ENCODE results near the gene PLAAT2. TPM values are rescaled to one million over a fixed set of nuclear protein-coding genes. Genes with fewer than 3 reads are reported as not detected.

Gene PLAAT2
- total and polyA plus RNA-seq, 2 donors (not counting 1 experiment from before 2014, with no cell fraction given): 4.0 TPM; not detected in 1

GRCh38 chr11:63554877-63555223 lies 8.3 kb downstream of the PLAAT2 start:
- H3K4me3 Mint-ChIP-seq: no peak overlapping the region
- H3K4me3 ChIP-seq (ENCODE audit: control extremely low read depth in 1 of 5, extremely low read depth in 1 of 5, insufficient read depth in 1 of 5, low read depth in 2 of 5, low read length in 4 of 5): no peak overlapping the region
- POLR2A ChIA-PET: no interaction called here
- CTCF ChIA-PET: interaction anchor here (0.6 kb wide), 1 partner anchor 159 kb away, joined by 3 read pairs; no protein-coding TSS in a partner anchor
- no peak for ATAC-seq (ENCODE audit: low read depth)
- no peak overlapping the region for H3K4me2 ChIP-seq (replicated peaks; ENCODE audit: low read depth, low read length, poor library complexity, severe bottlenecking)
- H2AFZ ChIP-seq (ENCODE audit: insufficient read depth, low read depth, low read length, poor library complexity, severe bottlenecking): no peak overlapping the region
- no peak for TF ChIP-seq EZH2 (IDR thresholded peaks at IDR 0.05; ENCODE audit: borderline replicate concordance, insufficient read depth, low read depth, low read length, poor library complexity, severe bottlenecking)
- TF ChIP-seq, protein P1, sequence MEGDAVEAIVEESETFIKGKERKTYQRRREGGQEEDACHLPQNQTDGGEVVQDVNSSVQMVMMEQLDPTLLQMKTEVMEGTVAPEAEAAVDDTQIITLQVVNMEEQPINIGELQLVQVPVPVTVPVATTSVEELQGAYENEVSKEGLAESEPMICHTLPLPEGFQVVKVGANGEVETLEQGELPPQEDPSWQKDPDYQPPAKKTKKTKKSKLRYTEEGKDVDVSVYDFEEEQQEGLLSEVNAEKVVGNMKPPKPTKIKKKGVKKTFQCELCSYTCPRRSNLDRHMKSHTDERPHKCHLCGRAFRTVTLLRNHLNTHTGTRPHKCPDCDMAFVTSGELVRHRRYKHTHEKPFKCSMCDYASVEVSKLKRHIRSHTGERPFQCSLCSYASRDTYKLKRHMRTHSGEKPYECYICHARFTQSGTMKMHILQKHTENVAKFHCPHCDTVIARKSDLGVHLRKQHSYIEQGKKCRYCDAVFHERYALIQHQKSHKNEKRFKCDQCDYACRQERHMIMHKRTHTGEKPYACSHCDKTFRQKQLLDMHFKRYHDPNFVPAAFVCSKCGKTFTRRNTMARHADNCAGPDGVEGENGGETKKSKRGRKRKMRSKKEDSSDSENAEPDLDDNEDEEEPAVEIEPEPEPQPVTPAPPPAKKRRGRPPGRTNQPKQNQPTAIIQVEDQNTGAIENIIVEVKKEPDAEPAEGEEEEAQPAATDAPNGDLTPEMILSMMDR (IDR thresholded peaks at IDR 0.05): no peak
- no peaks in the 10 kb centered on the region for H4K20me1 ChIP-seq (ENCODE audit: control insufficient read depth, insufficient read depth, low read length, poor library complexity, severe bottlenecking)
- H3K27ac Mint-ChIP-seq: no peak overlapping the region
- H3K79me2 ChIP-seq (ENCODE audit: control insufficient read depth, insufficient read depth, low read length): no peaks in the 10 kb centered on the region
- WGBS (ENCODE audit: insufficient coverage): 96% methylated on average over 4 of the region's 4 CpGs
- no peak overlapping the region for H3K27ac ChIP-seq (ENCODE audit: low read length in 2 of 2)
- H3K4me1 Mint-ChIP-seq: peaks cover 23% of the 10 kb centered on the region
- peaks cover 0 to 4% (median 0%) of the 10 kb centered on the region in 3 donors for H3K9me3 ChIP-seq (ENCODE audit: control extremely low read depth in 1 of 3, control insufficient read depth in 2 of 3, insufficient read depth in 1 of 3, low read length in 2 of 3)
- H3K36me3 ChIP-seq (replicated peaks in 1 of 2; ENCODE audit: control extremely low read depth in 1 of 2, control insufficient read depth in 1 of 2, extremely low read depth in 1 of 2, insufficient read depth in 2 of 2, low read length in 1 of 2): no peaks in the 10 kb centered on the region
- H3K9me3 Mint-ChIP-seq (ENCODE audit: insufficient read depth): no peaks in the 10 kb centered on the region
- peaks cover 0 to 11% (median 0%) of the 10 kb centered on the region in 4 experiments for H3K27me3 ChIP-seq (replicated peaks in 1 of 4; ENCODE audit: control extremely low read depth in 1 of 4, control insufficient read depth in 3 of 4, insufficient read depth in 4 of 4, low read length in 3 of 4)
- DNase-seq: no peak
- peaks cover 15% of the 10 kb centered on the region for H3K27me3 Mint-ChIP-seq
- peaks cover 9 to 27% of the 10 kb centered on the region in 2 donors for H3K4me1 ChIP-seq (ENCODE audit: control insufficient read depth in 2 of 2, insufficient read depth in 2 of 2, low read length in 2 of 2)
- intact Hi-C loops (cut with micrococcal nuclease): no loop called here
- H3K9ac ChIP-seq (ENCODE audit: low read length): no peak overlapping the region

GRCh38 chr11:63553759-63554158 lies 9.4 kb downstream of the PLAAT2 start:
- no peak overlapping the region for H3K27ac ChIP-seq (ENCODE audit: low read length in 2 of 2)
- peaks cover 0 to 4% (median 0%) of the 10 kb centered on the region in 3 donors for H3K9me3 ChIP-seq (ENCODE audit: control extremely low read depth in 1 of 3, control insufficient read depth in 2 of 3, insufficient read depth in 1 of 3, low read length in 2 of 3)
- intact Hi-C loops (cut with micrococcal nuclease): no loop called here
- no peaks in the 10 kb centered on the region for H4K20me1 ChIP-seq (ENCODE audit: control insufficient read depth, insufficient read depth, low read length, poor library complexity, severe bottlenecking)
- ATAC-seq (ENCODE audit: low read depth): peak; percentile 54
- H2AFZ ChIP-seq (ENCODE audit: insufficient read depth, low read depth, low read length, poor library complexity, severe bottlenecking): peak overlapping the region; percentile 79
- H3K4me2 ChIP-seq (replicated peaks; ENCODE audit: low read depth, low read length, poor library complexity, severe bottlenecking): peak overlapping the region; percentile 77
- no peaks in the 10 kb centered on the region for H3K79me2 ChIP-seq (ENCODE audit: control insufficient read depth, insufficient read depth, low read length)
- Mint-ChIP-seq H3K9me3 (ENCODE audit: insufficient read depth) (no peaks in the 10 kb centered on the region), H3K4me3 (peak overlapping the region; percentile 79), H3K27me3 (peaks cover 12% of the 10 kb centered on the region), H3K4me1 (peaks cover 23% of the 10 kb centered on the region), H3K27ac (no peak overlapping the region)
- no peak for TF ChIP-seq EZH2 (IDR thresholded peaks at IDR 0.05; ENCODE audit: borderline replicate concordance, insufficient read depth, low read depth, low read length, poor library complexity, severe bottlenecking)
- TF ChIP-seq, protein P1 (IDR thresholded peaks at IDR 0.05): no peak
- peak overlapping the region; percentile 53 for H3K9ac ChIP-seq (ENCODE audit: low read length)
- H3K36me3 ChIP-seq (replicated peaks in 1 of 2; ENCODE audit: control extremely low read depth in 1 of 2, control insufficient read depth in 1 of 2, extremely low read depth in 1 of 2, insufficient read depth in 2 of 2, low read length in 1 of 2): no peaks in the 10 kb centered on the region
- peaks cover 9 to 27% of the 10 kb centered on the region in 2 donors for H3K4me1 ChIP-seq (ENCODE audit: control insufficient read depth in 2 of 2, insufficient read depth in 2 of 2, low read length in 2 of 2)
- WGBS (ENCODE audit: insufficient coverage): 3% methylated on average over 8 of the region's 8 CpGs
- H3K27me3 ChIP-seq (replicated peaks in 1 of 4; ENCODE audit: control extremely low read depth in 1 of 4, control insufficient read depth in 3 of 4, insufficient read depth in 4 of 4, low read length in 3 of 4): peaks cover 0 to 11% (median 0%) of the 10 kb centered on the region in 4 experiments
- ChIA-PET CTCF (interaction anchor here (0.6 kb wide), 1 partner anchor 9 kb away, joined by 3 read pairs; no protein-coding TSS in a partner anchor), POLR2A (no interaction called here)
- peak overlapping the region in 3 of 5 experiments; percentile 5 to 51 (median 8) for H3K4me3 ChIP-seq (ENCODE audit: control extremely low read depth in 1 of 5, extremely low read depth in 1 of 5, insufficient read depth in 1 of 5, low read depth in 2 of 5, low read length in 4 of 5)
- DNase-seq: peak; percentile 43
